ENCODE results near the gene STK17B. TPM values are rescaled to one million over a fixed set of nuclear protein-coding genes. Genes with fewer than 3 reads are reported as not detected.

Gene STK17B
- total RNA-seq, 1 experiment from 2014 or later = 16.9 TPM

GRCh38 chr2:196143730-196144131, 27.6 kb downstream of the STK17B start:
- Histone ChIP-seq H3K9me3 (ENCODE audit: control insufficient read depth in 1 of 2, insufficient read depth in 1 of 2, low read depth in 1 of 2, low read length in 2 of 2) (no peaks in the 10 kb centered on the region), H3K36me3 (ENCODE audit: control insufficient read depth in 1 of 2, insufficient read depth in 2 of 2, low read length in 2 of 2) (peaks cover 5 to 8% of the 10 kb centered on the region in 2 experiments; a peak in 2 of 4 replicates), H3K9me2 (ENCODE audit: insufficient read depth) (no peaks in the 10 kb centered on the region), H3K4me1 (ENCODE audit: control insufficient read depth in 1 of 2, insufficient read depth in 2 of 2, low read length in 2 of 2) (no peaks in the 10 kb centered on the region), H3K9ac (ENCODE audit: low read length) (no peak overlapping the region), H3K27me3 (ENCODE audit: insufficient read depth, low read length) (no peaks in the 10 kb centered on the region), H3K79me2 (ENCODE audit: insufficient read depth, low read length) (no peaks in the 10 kb centered on the region), H4K20me1 (ENCODE audit: insufficient read depth) (0 out of 2 replicates have a peak, but pooled peaks cover 4% of the 10 kb centered on the region), H3K4me2 (ENCODE audit: low read length) (no peak overlapping the region), H3K27ac (ENCODE audit: low read depth, low read length) (no peak overlapping the region), H2AFZ (ENCODE audit: low read depth, low read length, poor library complexity, severe bottlenecking) (no peak overlapping the region), H3K4me3 (replicated peaks in 1 of 2; ENCODE audit: low read depth in 1 of 2, low read length in 2 of 2) (no peak overlapping the region)
- TF ChIP-seq YY1 (IDR thresholded peaks at IDR 0.05; ENCODE audit: extremely low read depth, insufficient replicate concordance, low read depth, low read length) (no peak), FOSL1 (IDR thresholded peaks at IDR 0.05; ENCODE audit: low read depth) (no peak), SIN3A (IDR thresholded peaks at IDR 0.05; ENCODE audit: low read depth) (no peak), MAX (IDR thresholded peaks at IDR 0.05) (no peak), JUND (IDR thresholded peaks at IDR 0.05) (no peak), EZH2phosphoT487 (IDR thresholded peaks at IDR 0.05; ENCODE audit: borderline replicate concordance) (no peak), POLR2A (IDR thresholded peaks at IDR 0.05; ENCODE audit: borderline replicate concordance, extremely low read depth, insufficient read depth, insufficient read length) (no peak), TCF7L2 (IDR thresholded peaks at IDR 0.05; ENCODE audit: borderline replicate concordance, extremely low read depth, insufficient read depth, insufficient read length) (no peak), RAD21 (IDR thresholded peaks at IDR 0.05; ENCODE audit: low read depth) (no peak), ATF3 (IDR thresholded peaks at IDR 0.05) (no peak), SRF (IDR thresholded peaks at IDR 0.05; ENCODE audit: low read depth) (no peak), CBX3 (IDR thresholded peaks at IDR 0.05; ENCODE audit: low read depth) (no peak)
- ChIA-PET POLR2A (no interaction called here), RAD21 (ENCODE audit: low non-redundant PET in 1 of 2, low total read pairs in 2 of 2, uncharacterized antibody in 2 of 2, unreplicated experiment in 2 of 2) (no interaction called here), CTCF (no interaction called here)
- intact Hi-C loops (cut with micrococcal nuclease) = no loop called here
- DNase-seq (ENCODE audit: low read depth, low spot score) (no peak), ATAC-seq (no peak)
- no TSS peak for BruUV-seq (replicated peaks)

GRCh38 chr2:196142825-196143224, 28.6 kb downstream of the STK17B start:
- Histone ChIP-seq H3K4me3 (replicated peaks in 1 of 2; ENCODE audit: low read depth in 1 of 2, low read length in 2 of 2) (no peak overlapping the region), H3K27ac (ENCODE audit: low read depth, low read length) (no peak overlapping the region), H2AFZ (ENCODE audit: low read depth, low read length, poor library complexity, severe bottlenecking) (no peak overlapping the region), H4K20me1 (ENCODE audit: insufficient read depth) (0 out of 2 replicates have a peak, but pooled peaks cover 4% of the 10 kb centered on the region), H3K9ac (ENCODE audit: low read length) (no peak overlapping the region), H3K79me2 (ENCODE audit: insufficient read depth, low read length) (no peaks in the 10 kb centered on the region), H3K36me3 (ENCODE audit: control insufficient read depth in 1 of 2, insufficient read depth in 2 of 2, low read length in 2 of 2) (peaks cover 5 to 8% of the 10 kb centered on the region in 2 experiments; a peak in 2 of 4 replicates), H3K27me3 (ENCODE audit: insufficient read depth, low read length) (no peaks in the 10 kb centered on the region), H3K9me3 (ENCODE audit: control insufficient read depth in 1 of 2, insufficient read depth in 1 of 2, low read depth in 1 of 2, low read length in 2 of 2) (no peaks in the 10 kb centered on the region), H3K9me2 (ENCODE audit: insufficient read depth) (no peaks in the 10 kb centered on the region), H3K4me2 (ENCODE audit: low read length) (no peak overlapping the region), H3K4me1 (ENCODE audit: control insufficient read depth in 1 of 2, insufficient read depth in 2 of 2, low read length in 2 of 2) (no peaks in the 10 kb centered on the region)
- ChIA-PET RAD21 (ENCODE audit: low non-redundant PET in 1 of 2, low total read pairs in 2 of 2, uncharacterized antibody in 2 of 2, unreplicated experiment in 2 of 2) (no interaction called here), POLR2A (interaction anchor here (0.6 kb wide), 1 partner anchor 11 kb away, joined by 4 read pairs; no protein-coding TSS in a partner anchor), CTCF (no interaction called here)
- TF ChIP-seq ELF1 (IDR thresholded peaks at IDR 0.05; ENCODE audit: borderline replicate concordance, low read depth) = no peak
- TF ChIP-seq EZH2 (IDR thresholded peaks at IDR 0.05) = no peak
- no peak for TF ChIP-seq ZNF274 (IDR thresholded peaks at IDR 0.05; ENCODE audit: low read depth, low read length)
- TF ChIP-seq EGR1 (IDR thresholded peaks at IDR 0.05; ENCODE audit: low read depth) = no peak
- TF ChIP-seq SP1 (IDR thresholded peaks at IDR 0.05; ENCODE audit: low read depth) = no peak
- TF ChIP-seq TCF7L2 (IDR thresholded peaks at IDR 0.05; ENCODE audit: borderline replicate concordance, extremely low read depth, insufficient read depth, insufficient read length) = no peak
- no peak for TF ChIP-seq MAX (IDR thresholded peaks at IDR 0.05)
- no peak for TF ChIP-seq CBX3 (IDR thresholded peaks at IDR 0.05; ENCODE audit: low read depth)
- no peak for TF ChIP-seq FOSL1 (IDR thresholded peaks at IDR 0.05; ENCODE audit: low read depth)
- TF ChIP-seq JUND (IDR thresholded peaks at IDR 0.05) = no peak
- ATAC-seq (no peak), DNase-seq (ENCODE audit: low read depth, low spot score) (no peak)
- intact Hi-C loops (cut with micrococcal nuclease) = no loop called here
- no TSS peak for BruUV-seq (replicated peaks)

All from HCT116 (cell line).